Esophagus muscularis mucosa (tissue), 4 donors: ENCODE results near the gene PPAN.

Experiments used
- EP300 ChIP-seq: sonication (generic); formaldehyde crosslinking; IDR thresholded peaks from one replicate; pipeline ENCODE4 v1.6.1; 2017; ENCODE audit warnings: antibody characterized with exemption
- POLR2A ChIP-seq: fragments of 450-650 bp; IDR thresholded peaks from one replicate; pipeline ENCODE4 v1.6.1; 2017; ENCODE audit warnings: antibody characterized with exemption, moderate library complexity, mild to moderate bottlenecking, low read depth
- TF ChIP-seq, protein P1 (sequence below), 3 experiments: fragments of 200-600 bp in 2 of 3; fragments of 450-650 bp in 1 of 3; sonication (generic) in 2 of 3; IDR thresholded peaks; one replicate each; pipeline ENCODE4 v1.5.1; 2017 to 2019; ENCODE audit warnings: antibody characterized with exemption in 3 of 3, mild to moderate bottlenecking in 2 of 3, moderate library complexity in 1 of 3

DNA sequence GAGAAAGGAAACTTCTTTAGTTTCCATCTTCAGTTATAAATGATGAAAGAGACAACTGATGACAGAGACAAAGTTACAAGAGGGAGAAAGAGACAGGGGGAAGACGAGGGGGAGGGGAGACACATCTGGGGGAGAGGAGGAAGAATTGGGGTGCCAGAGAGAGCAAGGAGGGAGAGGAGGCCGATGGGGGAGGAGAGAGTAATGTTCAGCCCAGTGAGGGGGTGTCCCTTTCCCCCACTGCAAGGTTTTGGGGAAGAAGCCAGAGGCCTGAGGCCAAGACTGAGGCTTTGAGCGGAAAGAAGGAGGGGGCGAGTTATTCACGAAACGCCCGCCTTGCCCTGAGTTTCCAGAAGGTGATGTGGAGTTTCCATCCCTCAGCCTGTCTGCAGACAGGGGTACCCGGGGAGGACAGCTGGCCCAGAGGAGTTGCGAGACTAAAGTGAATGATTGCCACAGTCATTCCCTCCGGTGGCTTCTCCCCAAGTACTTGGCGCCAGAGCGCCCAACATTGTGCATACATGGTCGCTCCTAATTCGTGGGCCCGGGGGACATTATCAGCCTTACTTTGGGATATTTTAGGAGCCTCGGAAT, 558 bp upstream of the PPAN start:
- TF ChIP-seq, protein P1, sequence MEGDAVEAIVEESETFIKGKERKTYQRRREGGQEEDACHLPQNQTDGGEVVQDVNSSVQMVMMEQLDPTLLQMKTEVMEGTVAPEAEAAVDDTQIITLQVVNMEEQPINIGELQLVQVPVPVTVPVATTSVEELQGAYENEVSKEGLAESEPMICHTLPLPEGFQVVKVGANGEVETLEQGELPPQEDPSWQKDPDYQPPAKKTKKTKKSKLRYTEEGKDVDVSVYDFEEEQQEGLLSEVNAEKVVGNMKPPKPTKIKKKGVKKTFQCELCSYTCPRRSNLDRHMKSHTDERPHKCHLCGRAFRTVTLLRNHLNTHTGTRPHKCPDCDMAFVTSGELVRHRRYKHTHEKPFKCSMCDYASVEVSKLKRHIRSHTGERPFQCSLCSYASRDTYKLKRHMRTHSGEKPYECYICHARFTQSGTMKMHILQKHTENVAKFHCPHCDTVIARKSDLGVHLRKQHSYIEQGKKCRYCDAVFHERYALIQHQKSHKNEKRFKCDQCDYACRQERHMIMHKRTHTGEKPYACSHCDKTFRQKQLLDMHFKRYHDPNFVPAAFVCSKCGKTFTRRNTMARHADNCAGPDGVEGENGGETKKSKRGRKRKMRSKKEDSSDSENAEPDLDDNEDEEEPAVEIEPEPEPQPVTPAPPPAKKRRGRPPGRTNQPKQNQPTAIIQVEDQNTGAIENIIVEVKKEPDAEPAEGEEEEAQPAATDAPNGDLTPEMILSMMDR (IDR thresholded peaks at IDR 0.05), result no peak
- no peak for TF ChIP-seq POLR2A
- TF ChIP-seq EP300, result no peak
